ENCODE results near the gene DNAJB4.

DNAJB4 gene

GRCh38 chr1:78003882-78004718 lies 639 bp upstream of the DNAJB4 start:
- H3K4me3 ChIP-seq (ENCODE audit: low read depth, low read length) = peak overlapping the region; percentile 49
- TF ChIP-seq CTCF (IDR thresholded peaks at IDR 0.05; ENCODE audit: borderline replicate concordance, insufficient read depth, low read depth, low read length) = no peak

GRCh38 chr1:78005448-78005722 lies 646 bp downstream of the DNAJB4 start:
- no peak for TF ChIP-seq CTCF (IDR thresholded peaks at IDR 0.05; ENCODE audit: borderline replicate concordance, insufficient read depth, low read depth, low read length)
- H3K4me3 ChIP-seq (ENCODE audit: low read depth, low read length) = peak overlapping the region; percentile 49

DNA sequence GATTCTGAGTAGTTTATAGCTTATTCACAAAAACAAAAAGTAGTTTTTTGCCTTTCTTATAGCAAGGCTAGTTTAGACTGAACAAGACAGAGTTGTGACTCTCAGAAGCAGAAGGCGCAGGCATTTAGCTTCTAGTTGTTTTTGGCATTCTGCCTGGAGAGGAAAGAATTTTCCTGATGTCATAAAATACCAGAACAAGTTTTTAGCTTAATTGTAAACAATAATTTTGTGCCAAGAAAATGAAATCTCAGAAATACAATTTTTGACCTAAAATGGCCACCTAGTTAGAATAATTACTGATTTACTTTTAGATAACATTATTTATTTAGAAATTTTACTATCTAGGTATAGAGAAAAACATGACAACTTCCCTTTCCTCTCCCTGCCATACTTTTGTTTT lies 1.0 kb downstream of the DNAJB4 start:
- H3K4me3 ChIP-seq (ENCODE audit: low read depth, low read length) = peak overlapping the region; percentile 49
- TF ChIP-seq CTCF (IDR thresholded peaks at IDR 0.05; ENCODE audit: borderline replicate concordance, insufficient read depth, low read depth, low read length) = no peak

GRCh38 chr1:78006521-78006920 lies 1.8 kb downstream of the DNAJB4 start:
- no peak overlapping the region for H3K4me3 ChIP-seq (ENCODE audit: low read depth, low read length)
- no peak for TF ChIP-seq CTCF (IDR thresholded peaks at IDR 0.05; ENCODE audit: borderline replicate concordance, insufficient read depth, low read depth, low read length)

DNA sequence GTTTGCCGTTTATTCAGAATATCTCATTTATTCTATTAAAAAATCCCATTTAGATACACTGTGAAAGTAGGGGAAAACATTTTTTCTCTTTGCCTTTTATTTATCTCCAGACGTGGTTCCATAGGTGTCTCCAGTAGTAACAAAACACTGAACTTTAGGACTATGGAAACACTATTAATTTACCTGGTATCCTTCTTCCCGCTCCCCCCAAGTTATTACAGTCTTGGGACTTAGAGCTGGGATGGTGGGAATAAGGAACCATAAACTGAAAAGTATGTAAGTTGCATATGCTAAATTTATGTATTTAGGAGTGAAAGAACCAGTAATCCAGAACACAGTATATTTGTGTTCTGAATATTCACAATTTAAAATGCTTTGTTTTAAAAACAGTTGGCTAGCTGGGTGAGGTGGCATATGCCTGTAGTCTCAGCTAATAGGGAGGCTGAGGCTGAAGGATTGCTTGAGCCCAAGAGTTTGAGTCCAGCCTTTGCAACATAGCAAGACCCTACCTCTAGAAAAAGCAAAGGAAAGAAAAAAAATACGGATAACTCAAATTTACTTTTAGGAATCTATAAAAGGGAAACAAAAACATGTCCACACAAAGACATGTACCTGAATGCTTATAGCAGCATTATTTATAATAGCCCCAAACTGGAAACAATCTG lies 3.1 kb downstream of the DNAJB4 start:
- no peak overlapping the region for H3K4me3 ChIP-seq (ENCODE audit: low read depth, low read length)
- no peak for TF ChIP-seq CTCF (IDR thresholded peaks at IDR 0.05; ENCODE audit: borderline replicate concordance, insufficient read depth, low read depth, low read length)

DNA sequence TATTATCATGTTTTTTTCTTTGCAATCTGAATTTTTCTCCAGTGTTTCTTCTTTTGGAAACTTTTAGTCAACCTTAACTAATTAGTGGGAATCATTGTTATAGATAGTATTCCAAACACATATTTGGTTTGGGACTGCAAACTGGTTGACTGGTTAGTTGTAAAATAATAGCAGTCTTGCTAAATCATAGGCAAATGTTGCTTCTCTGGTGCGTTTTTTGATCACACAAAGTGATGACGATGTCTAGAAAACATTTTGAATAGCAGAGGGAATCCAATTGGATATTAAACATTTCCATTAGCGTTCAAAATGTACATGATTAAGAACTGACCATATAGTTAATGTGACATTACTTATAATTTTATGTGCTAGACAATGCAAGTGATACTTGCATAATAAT lies 4.5 kb downstream of the DNAJB4 start:
- TF ChIP-seq CTCF (IDR thresholded peaks at IDR 0.05; ENCODE audit: borderline replicate concordance, insufficient read depth, low read depth, low read length) = no peak
- H3K4me3 ChIP-seq (ENCODE audit: low read depth, low read length) = no peak overlapping the region

- no peak overlapping the region for H3K4me3 ChIP-seq (ENCODE audit: low read depth, low read length)
- TF ChIP-seq CTCF (IDR thresholded peaks at IDR 0.05; ENCODE audit: borderline replicate concordance, insufficient read depth, low read depth, low read length) = no peak
Observed at GRCh38 chr1:78009836-78010235, 5.1 kb downstream of the DNAJB4 start.
